Measurements from ENCODE around the gene ZNF541. TPM values are rescaled to one million over a fixed set of nuclear protein-coding genes. Genes with fewer than 3 reads are reported as not detected.

Gene ZNF541
- total and polyA plus RNA-seq, 2 experiments from 2014 or later = 0.26 to 0.42 TPM

DNA sequence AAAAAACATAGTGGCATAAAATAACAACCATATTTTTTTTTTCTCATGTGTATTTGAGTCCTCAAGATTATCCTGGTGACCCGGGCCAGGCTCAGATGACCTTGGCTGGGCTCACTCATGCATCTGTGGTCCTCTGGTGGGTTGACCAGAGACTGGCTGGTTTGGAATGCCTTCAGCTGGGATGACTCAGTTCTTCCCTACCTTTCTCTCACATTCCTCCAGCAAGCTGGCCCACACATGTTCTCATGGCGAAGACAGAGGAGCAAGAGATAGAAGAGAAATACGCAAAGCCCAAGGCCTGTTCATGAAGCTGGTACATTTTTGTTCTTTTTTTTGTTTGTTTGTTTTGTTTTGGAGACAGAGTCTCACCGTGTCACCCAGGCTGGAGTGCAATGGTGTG is 14.3 kb upstream of the ZNF541 start:
- peaks cover 8% of the 10 kb centered on the region for H3K4me1 Mint-ChIP-seq
- Histone ChIP-seq H3K27me3 (ENCODE audit: insufficient read depth) (no peaks in the 10 kb centered on the region), H3K27ac (ENCODE audit: low read depth) (no peak overlapping the region), H3K4me1 (ENCODE audit: insufficient read depth) (peaks cover 4% of the 10 kb centered on the region), H3F3A (replicated peaks; ENCODE audit: low read depth) (no peaks in the 10 kb centered on the region), H4K20me1 (replicated peaks; ENCODE audit: insufficient read depth) (no peaks in the 10 kb centered on the region), H2AFZ (no peak overlapping the region; the same call in 1 of the 2 replicates), H3K79me2 (replicated peaks; ENCODE audit: insufficient read depth) (no peaks in the 10 kb centered on the region), H3K4me2 (no peak overlapping the region), H3K9me2 (ENCODE audit: insufficient read depth) (no peaks in the 10 kb centered on the region), H3K36me3 (ENCODE audit: insufficient read depth) (no peaks in the 10 kb centered on the region; the same call in 1 of the 2 replicates), H3K4me3 (no peak overlapping the region)
- no peak for DNase-seq (ENCODE audit: low spot score)
- H3K27ac Mint-ChIP-seq = no peak overlapping the region
- ATAC-seq = no peak
- H3K36me3 Mint-ChIP-seq (ENCODE audit: low read depth) = peaks cover 12% of the 10 kb centered on the region; the same call in 2 of the 3 replicates
- H3K4me3 Mint-ChIP-seq = no peak overlapping the region
- TF ChIP-seq, protein P1, sequence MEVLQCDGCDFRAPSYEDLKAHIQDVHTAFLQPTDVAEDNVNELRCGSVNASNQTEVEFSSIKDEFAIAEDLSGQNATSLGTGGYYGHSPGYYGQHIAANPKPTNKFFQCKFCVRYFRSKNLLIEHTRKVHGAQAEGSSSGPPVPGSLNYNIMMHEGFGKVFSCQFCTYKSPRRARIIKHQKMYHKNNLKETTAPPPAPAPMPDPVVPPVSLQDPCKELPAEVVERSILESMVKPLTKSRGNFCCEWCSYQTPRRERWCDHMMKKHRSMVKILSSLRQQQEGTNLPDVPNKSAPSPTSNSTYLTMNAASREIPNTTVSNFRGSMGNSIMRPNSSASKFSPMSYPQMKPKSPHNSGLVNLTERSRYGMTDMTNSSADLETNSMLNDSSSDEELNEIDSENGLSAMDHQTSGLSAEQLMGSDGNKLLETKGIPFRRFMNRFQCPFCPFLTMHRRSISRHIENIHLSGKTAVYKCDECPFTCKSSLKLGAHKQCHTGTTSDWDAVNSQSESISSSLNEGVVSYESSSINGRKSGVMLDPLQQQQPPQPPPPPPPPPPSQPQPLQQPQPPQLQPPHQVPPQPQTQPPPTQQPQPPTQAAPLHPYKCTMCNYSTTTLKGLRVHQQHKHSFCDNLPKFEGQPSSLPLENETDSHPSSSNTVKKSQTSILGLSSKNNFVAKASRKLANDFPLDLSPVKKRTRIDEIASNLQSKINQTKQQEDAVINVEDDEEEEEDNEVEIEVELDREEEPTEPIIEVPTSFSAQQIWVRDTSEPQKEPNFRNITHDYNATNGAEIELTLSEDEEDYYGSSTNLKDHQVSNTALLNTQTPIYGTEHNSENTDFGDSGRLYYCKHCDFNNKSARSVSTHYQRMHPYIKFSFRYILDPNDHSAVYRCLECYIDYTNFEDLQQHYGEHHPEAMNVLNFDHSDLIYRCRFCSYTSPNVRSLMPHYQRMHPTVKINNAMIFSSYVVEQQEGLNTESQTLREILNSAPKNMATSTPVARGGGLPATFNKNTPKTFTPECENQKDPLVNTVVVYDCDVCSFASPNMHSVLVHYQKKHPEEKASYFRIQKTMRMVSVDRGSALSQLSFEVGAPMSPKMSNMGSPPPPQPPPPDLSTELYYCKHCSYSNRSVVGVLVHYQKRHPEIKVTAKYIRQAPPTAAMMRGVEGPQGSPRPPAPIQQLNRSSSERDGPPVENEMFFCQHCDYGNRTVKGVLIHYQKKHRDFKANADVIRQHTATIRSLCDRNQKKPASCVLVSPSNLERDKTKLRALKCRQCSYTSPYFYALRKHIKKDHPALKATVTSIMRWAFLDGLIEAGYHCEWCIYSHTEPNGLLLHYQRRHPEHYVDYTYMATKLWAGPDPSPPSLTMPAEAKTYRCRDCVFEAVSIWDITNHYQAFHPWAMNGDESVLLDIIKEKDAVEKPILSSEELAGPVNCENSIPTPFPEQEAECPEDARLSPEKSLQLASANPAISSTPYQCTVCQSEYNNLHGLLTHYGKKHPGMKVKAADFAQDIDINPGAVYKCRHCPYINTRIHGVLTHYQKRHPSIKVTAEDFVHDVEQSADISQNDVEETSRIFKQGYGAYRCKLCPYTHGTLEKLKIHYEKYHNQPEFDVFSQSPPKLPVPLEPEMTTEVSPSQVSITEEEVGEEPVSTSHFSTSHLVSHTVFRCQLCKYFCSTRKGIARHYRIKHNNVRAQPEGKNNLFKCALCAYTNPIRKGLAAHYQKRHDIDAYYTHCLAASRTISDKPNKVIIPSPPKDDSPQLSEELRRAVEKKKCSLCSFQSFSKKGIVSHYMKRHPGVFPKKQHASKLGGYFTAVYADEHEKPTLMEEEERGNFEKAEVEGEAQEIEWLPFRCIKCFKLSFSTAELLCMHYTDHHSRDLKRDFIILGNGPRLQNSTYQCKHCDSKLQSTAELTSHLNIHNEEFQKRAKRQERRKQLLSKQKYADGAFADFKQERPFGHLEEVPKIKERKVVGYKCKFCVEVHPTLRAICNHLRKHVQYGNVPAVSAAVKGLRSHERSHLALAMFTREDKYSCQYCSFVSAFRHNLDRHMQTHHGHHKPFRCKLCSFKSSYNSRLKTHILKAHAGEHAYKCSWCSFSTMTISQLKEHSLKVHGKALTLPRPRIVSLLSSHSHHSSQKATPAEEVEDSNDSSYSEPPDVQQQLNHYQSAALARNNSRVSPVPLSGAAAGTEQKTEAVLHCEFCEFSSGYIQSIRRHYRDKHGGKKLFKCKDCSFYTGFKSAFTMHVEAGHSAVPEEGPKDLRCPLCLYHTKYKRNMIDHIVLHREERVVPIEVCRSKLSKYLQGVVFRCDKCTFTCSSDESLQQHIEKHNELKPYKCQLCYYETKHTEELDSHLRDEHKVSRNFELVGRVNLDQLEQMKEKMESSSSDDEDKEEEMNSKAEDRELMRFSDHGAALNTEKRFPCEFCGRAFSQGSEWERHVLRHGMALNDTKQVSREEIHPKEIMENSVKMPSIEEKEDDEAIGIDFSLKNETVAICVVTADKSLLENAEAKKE (CRISPR knock-in tag; IDR thresholded peaks at IDR 0.05) = no peak
- TF ChIP-seq NANOG (IDR thresholded peaks at IDR 0.05; ENCODE audit: borderline replicate concordance) = no peak
- no peak for TF ChIP-seq EZH2phosphoT487 (IDR thresholded peaks at IDR 0.05; ENCODE audit: unreplicated experiment)
- TF ChIP-seq, protein P2, sequence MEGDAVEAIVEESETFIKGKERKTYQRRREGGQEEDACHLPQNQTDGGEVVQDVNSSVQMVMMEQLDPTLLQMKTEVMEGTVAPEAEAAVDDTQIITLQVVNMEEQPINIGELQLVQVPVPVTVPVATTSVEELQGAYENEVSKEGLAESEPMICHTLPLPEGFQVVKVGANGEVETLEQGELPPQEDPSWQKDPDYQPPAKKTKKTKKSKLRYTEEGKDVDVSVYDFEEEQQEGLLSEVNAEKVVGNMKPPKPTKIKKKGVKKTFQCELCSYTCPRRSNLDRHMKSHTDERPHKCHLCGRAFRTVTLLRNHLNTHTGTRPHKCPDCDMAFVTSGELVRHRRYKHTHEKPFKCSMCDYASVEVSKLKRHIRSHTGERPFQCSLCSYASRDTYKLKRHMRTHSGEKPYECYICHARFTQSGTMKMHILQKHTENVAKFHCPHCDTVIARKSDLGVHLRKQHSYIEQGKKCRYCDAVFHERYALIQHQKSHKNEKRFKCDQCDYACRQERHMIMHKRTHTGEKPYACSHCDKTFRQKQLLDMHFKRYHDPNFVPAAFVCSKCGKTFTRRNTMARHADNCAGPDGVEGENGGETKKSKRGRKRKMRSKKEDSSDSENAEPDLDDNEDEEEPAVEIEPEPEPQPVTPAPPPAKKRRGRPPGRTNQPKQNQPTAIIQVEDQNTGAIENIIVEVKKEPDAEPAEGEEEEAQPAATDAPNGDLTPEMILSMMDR (conservative IDR thresholded peaks at IDR 0.05; ENCODE audit: low read depth in 2 of 2) = no peak
- TF ChIP-seq JUNB (IDR thresholded peaks at IDR 0.05; ENCODE audit: unreplicated experiment) = no peak
- no peak for TF ChIP-seq POLR2AphosphoS5 (IDR thresholded peaks at IDR 0.05; ENCODE audit: low read depth)
- TF ChIP-seq ZNF114 (CRISPR knock-in tag; IDR thresholded peaks at IDR 0.05) = no peak
- TF ChIP-seq, protein P3, sequence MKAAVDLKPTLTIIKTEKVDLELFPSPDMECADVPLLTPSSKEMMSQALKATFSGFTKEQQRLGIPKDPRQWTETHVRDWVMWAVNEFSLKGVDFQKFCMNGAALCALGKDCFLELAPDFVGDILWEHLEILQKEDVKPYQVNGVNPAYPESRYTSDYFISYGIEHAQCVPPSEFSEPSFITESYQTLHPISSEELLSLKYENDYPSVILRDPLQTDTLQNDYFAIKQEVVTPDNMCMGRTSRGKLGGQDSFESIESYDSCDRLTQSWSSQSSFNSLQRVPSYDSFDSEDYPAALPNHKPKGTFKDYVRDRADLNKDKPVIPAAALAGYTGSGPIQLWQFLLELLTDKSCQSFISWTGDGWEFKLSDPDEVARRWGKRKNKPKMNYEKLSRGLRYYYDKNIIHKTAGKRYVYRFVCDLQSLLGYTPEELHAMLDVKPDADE (IDR thresholded peaks at IDR 0.05) = no peak
- no peak for TF ChIP-seq CREB1 (CRISPR knock-in tag; IDR thresholded peaks at IDR 0.05; ENCODE audit: low read depth)
- TF ChIP-seq, protein P4, sequence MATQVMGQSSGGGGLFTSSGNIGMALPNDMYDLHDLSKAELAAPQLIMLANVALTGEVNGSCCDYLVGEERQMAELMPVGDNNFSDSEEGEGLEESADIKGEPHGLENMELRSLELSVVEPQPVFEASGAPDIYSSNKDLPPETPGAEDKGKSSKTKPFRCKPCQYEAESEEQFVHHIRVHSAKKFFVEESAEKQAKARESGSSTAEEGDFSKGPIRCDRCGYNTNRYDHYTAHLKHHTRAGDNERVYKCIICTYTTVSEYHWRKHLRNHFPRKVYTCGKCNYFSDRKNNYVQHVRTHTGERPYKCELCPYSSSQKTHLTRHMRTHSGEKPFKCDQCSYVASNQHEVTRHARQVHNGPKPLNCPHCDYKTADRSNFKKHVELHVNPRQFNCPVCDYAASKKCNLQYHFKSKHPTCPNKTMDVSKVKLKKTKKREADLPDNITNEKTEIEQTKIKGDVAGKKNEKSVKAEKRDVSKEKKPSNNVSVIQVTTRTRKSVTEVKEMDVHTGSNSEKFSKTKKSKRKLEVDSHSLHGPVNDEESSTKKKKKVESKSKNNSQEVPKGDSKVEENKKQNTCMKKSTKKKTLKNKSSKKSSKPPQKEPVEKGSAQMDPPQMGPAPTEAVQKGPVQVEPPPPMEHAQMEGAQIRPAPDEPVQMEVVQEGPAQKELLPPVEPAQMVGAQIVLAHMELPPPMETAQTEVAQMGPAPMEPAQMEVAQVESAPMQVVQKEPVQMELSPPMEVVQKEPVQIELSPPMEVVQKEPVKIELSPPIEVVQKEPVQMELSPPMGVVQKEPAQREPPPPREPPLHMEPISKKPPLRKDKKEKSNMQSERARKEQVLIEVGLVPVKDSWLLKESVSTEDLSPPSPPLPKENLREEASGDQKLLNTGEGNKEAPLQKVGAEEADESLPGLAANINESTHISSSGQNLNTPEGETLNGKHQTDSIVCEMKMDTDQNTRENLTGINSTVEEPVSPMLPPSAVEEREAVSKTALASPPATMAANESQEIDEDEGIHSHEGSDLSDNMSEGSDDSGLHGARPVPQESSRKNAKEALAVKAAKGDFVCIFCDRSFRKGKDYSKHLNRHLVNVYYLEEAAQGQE (IDR thresholded peaks at IDR 0.05; ENCODE audit: unreplicated experiment) = no peak
- no peak for TF ChIP-seq EZH2 (IDR thresholded peaks at IDR 0.05; ENCODE audit: low read depth, unreplicated experiment)
- no peak for TF ChIP-seq STAT1 (IDR thresholded peaks at IDR 0.05; ENCODE audit: unreplicated experiment)
- no peak for TF ChIP-seq ZNF331 (CRISPR knock-in tag; IDR thresholded peaks at IDR 0.05; ENCODE audit: low read depth)
- peaks cover 11% of the 10 kb centered on the region for H3K9me3 Mint-ChIP-seq
- H3K27me3 Mint-ChIP-seq (ENCODE audit: insufficient read depth, low read depth, poor library complexity) = peaks cover 3% of the 10 kb centered on the region

Measured in GM23338 (cell line).